Esophagus muscularis mucosa (tissue), 4 donors: Measurements from ENCODE around the gene NUP155. TPM values are rescaled to one million over a fixed set of nuclear protein-coding genes. Genes with fewer than 3 reads are reported as not detected.
"Not testable (repeated sequence)": the region's sequence is repeated elsewhere in the genome, so short reads cannot be mapped to it uniquely, and the experiment has no call there.

Experiments
- DNase-seq: peaks from one replicate; pipeline ENCODE4 v3.0.0-alpha.2; 2017; ENCODE audit errors: extremely low spot score
- H3K27ac ChIP-seq, 4 donors: fragments of 200-600 bp; sonication (generic); replicated peaks in 1 of 4; 1 replicate in 3 of 4; 2 replicates in 1 of 4; pipeline ENCODE4 v1.5.1; 2016 to 2019; ENCODE audit warnings: mild to moderate bottlenecking in 1 of 4
- H3K27me3 ChIP-seq, 4 donors: fragments of 200-600 bp; sonication (generic); one replicate each; pipeline versions ENCODE4 v1.5.1 to v1.6.0; 2016 to 2019
- H3K36me3 ChIP-seq, 4 donors: fragments of 200-600 bp; sonication (generic); one replicate each; pipeline ENCODE4 v1.5.1; 2016 to 2019
- H3K4me1 ChIP-seq, 4 donors: fragments of 200-600 bp; sonication (generic); one replicate each; pipeline ENCODE4 v1.5.1; 2016 to 2019
- H3K4me3 ChIP-seq, 4 donors: fragments of 200-600 bp; sonication (generic); 1 replicate in 2 of 4; 2 replicates in 2 of 4; pipeline ENCODE4 v1.5.1; 2016 to 2019; ENCODE audit warnings: mild to moderate bottlenecking in 4 of 4, moderate library complexity in 1 of 4
- H3K9me3 ChIP-seq, 4 donors: fragments of 200-600 bp; sonication (generic); 1 replicate in 3 of 4; 2 replicates in 1 of 4; pipeline ENCODE4 v1.5.1; 2016 to 2019
- CTCF ChIP-seq, 3 experiments: fragments of 200-600 bp in 2 of 3; fragments of 450-650 bp in 1 of 3; sonication (generic) in 2 of 3; IDR thresholded peaks; one replicate each; pipeline ENCODE4 v1.5.1; 2017 to 2019; ENCODE audit warnings: antibody characterized with exemption in 3 of 3, mild to moderate bottlenecking in 2 of 3, moderate library complexity in 1 of 3
- EP300 ChIP-seq: sonication (generic); formaldehyde crosslinking; IDR thresholded peaks from one replicate; pipeline ENCODE4 v1.6.1; 2017; ENCODE audit warnings: antibody characterized with exemption
- POLR2A ChIP-seq: fragments of 450-650 bp; IDR thresholded peaks from one replicate; pipeline ENCODE4 v1.6.1; 2017; ENCODE audit warnings: antibody characterized with exemption, moderate library complexity, mild to moderate bottlenecking, low read depth
- POLR2AphosphoS5 ChIP-seq, 2 donors: sonication (generic); formaldehyde crosslinking; IDR thresholded peaks; one replicate each; pipeline ENCODE4 v1.6.1; 2017; ENCODE audit warnings: antibody characterized with exemption in 2 of 2
- WGBS: methylation state at CpG from one replicate; pipeline ENCODE4 v1.1.5; 2018; 5-methylcytosine and 5-hydroxymethylcytosine counted together
- intact Hi-C: fragments of 100-400 bp; cut with DNase I; formaldehyde crosslinking; loops from one replicate; pipeline ENCODE4 v1.15.1; 2023
- total RNA-seq, 4 donors: library from RNA; depleted of rRNA; stranded (reverse); fragments of >200 nt; gene quantifications; one replicate each; pipeline versions ENCODE4 v1.1.0 to v1.2.1, GENCODE V29; 2016

The NUP155 gene
- 10 to 100 TPM; 12.2 to 17.1 (median 15.8) TPM for total RNA-seq

GRCh38 chr5:37370864-37371726, at the start of gene NUP155:
TSS of gene NUP155 (minus strand) at chr5:37371106. CDS start at chr5:37370977, 129 bp downstream.
- H3K36me3 ChIP-seq = peaks cover 0 to 7% (median 2%) of the 10 kb centered on the region in 4 donors
- H3K27me3 ChIP-seq = no peaks in the 10 kb centered on the region
- under 1% methylated on average over 47 of the region's 49 CpGs for WGBS
- TF ChIP-seq POLR2AphosphoS5 (IDR thresholded peaks at IDR 0.05) (peak; percentile 92 to 98), CTCF (IDR thresholded peaks at IDR 0.05) (peak in 2 of 3 experiments; percentile 14 to 31), EP300 (no peak), POLR2A (peak; percentile 37)
- peak within 1 kb of the TSS; percentile 69 to 96 (median 80) for H3K4me3 ChIP-seq
- H3K4me1 ChIP-seq = peaks cover 26 to 37% (median 33%) of the 10 kb centered on the region in 4 donors
- DNase-seq = peak; percentile 96
- H3K27ac ChIP-seq = peak within 1 kb of the TSS; percentile 83 to 88 (median 85)
- intact Hi-C loops = no loop called here
- no peaks in the 10 kb centered on the region for H3K9me3 ChIP-seq

- no peak for TF ChIP-seq POLR2AphosphoS5 (IDR thresholded peaks at IDR 0.05)
- H3K9me3 ChIP-seq = no peaks in the 10 kb centered on the region
- DNase-seq = no peak
- H3K4me1 ChIP-seq = no peaks in the 10 kb centered on the region
- peaks cover 13 to 45% (median 23%) of the 10 kb centered on the region in 4 donors for H3K36me3 ChIP-seq
- intact Hi-C loops = no loop called here
- no peak overlapping the region for H3K27ac ChIP-seq
- 94% methylated on average over 9 of the region's 9 CpGs for WGBS
- H3K4me3 ChIP-seq = no peak overlapping the region
- H3K27me3 ChIP-seq = no peaks in the 10 kb centered on the region
Measured at GRCh38 chr5:37417347-37417746, 46.4 kb upstream of the NUP155 start.

- H3K27me3 ChIP-seq, DNase-seq, H3K9me3 ChIP-seq, H3K27ac ChIP-seq, H3K4me3 ChIP-seq, H3K4me1 ChIP-seq, intact Hi-C loops: not testable (repeated sequence)
- H3K36me3 ChIP-seq = peaks cover 6 to 49% (median 27%) of the 10 kb centered on the region in 4 donors
- no CpG with 5 or more reads among the region's 33 CpGs for WGBS
Measured at GRCh38 chr5:37415456-37415855, 44.5 kb upstream of the NUP155 start.

GRCh38 chr5:37412515-37412914, 41.6 kb upstream of the NUP155 start:
- DNase-seq = no peak
- H3K36me3 ChIP-seq = peaks cover 3 to 54% (median 30%) of the 10 kb centered on the region in 4 donors
- H3K4me3 ChIP-seq = no peak overlapping the region
- no peaks in the 10 kb centered on the region for H3K27me3 ChIP-seq
- no peaks in the 10 kb centered on the region for H3K9me3 ChIP-seq
- H3K4me1 ChIP-seq = peaks cover 0 to 6% (median 0%) of the 10 kb centered on the region in 4 donors
- WGBS = 83% methylated on average over 3 of the region's 3 CpGs
- no peak for TF ChIP-seq CTCF (IDR thresholded peaks at IDR 0.05)
- TF ChIP-seq EP300 = no peak
- TF ChIP-seq POLR2AphosphoS5 (IDR thresholded peaks at IDR 0.05) = no peak
- no peak for TF ChIP-seq POLR2A
- intact Hi-C loops = loop anchor here (2.0 to 5.0 kb wide), 2 partner anchors 424 to 780 kb away; no protein-coding TSS in a partner anchor
- no peak overlapping the region for H3K27ac ChIP-seq

GRCh38 chr5:37400501-37400900, 29.6 kb upstream of the NUP155 start:
- Histone ChIP-seq H3K9me3 (no peaks in the 10 kb centered on the region), H3K27ac (no peak overlapping the region), H3K4me1 (no peaks in the 10 kb centered on the region), H3K4me3 (no peak overlapping the region), H3K36me3 (peaks cover 6 to 82% (median 53%) of the 10 kb centered on the region in 4 donors), H3K27me3 (no peaks in the 10 kb centered on the region)
- TF ChIP-seq CTCF (IDR thresholded peaks at IDR 0.05) (no peak), POLR2AphosphoS5 (IDR thresholded peaks at IDR 0.05) (no peak), EP300 (no peak), POLR2A (no peak)
- intact Hi-C loops = no loop called here
- no peak for DNase-seq
- 85% methylated on average over 4 of the region's 4 CpGs for WGBS
